ENCODE results near the gene CTNNA2.
"Not testable (repeated sequence)": the region's sequence is repeated elsewhere in the genome, so short reads cannot be mapped to it uniquely, and the experiment has no call there.

The CTNNA2 gene

DNA sequence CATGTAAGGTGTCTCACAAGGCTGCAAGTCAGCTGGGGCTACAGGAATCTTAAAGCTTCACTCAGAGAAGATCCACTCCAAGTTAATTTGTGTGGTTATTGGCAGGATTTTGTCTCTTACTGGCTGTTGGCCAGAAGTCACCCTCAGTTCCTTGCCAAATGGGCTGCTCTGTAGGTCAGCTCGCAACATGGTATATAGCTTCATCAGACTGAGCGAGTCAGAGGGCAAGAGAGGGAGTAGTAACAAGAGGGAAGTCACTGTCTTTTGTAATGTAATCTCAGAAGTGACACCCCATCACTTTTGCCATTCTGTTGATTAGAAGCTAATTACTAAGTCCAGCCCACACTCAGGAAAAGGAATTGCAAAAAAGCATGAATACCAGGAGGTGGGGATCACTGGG lies 672.2 kb downstream of the CTNNA2 start:
- DNase-seq (ENCODE audit: extremely low read depth in 1 of 2, low read depth in 1 of 2) = no peak

DNA sequence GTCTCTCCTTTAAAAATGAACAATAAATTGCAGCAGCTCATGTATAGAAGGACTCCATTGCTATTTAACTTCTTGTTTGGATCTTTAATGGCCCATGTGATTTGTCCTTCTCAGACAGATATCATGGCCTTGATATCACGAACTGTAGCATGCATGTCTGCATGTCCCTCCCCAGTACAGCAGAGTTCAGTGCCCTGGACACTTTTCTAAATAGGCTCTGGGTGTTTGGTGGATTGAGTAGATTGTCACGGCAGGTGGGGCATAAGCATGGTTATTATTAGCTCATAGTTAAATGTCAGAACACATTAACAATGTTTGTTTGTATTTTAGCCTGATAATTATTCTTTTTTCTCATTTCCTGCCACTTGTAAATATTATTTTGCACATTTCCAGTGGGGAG lies 673.4 kb downstream of the CTNNA2 start:
- DNase-seq (ENCODE audit: extremely low read depth in 1 of 2, low read depth in 1 of 2) = no peak

DNA sequence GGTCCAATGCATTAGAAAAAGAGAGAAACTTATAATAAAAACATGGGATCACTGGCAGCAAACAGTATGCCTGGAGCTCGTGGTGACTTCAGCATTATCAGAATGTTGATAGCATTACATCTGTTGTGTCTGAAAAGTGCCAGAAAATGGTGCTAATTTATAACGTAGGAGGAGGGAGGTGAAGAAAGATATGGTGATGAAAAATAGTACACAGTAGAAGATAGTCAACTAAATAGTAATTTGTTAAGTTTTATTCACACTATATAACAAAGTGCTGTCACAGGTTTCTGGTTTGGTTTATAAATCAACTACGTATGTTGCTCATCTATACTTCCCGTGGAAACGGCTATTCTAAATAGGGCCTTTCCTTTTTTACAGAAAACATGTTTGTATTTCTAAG lies 674.3 kb downstream of the CTNNA2 start:
- DNase-seq (ENCODE audit: extremely low read depth in 1 of 2, low read depth in 1 of 2) = no peak

DNA sequence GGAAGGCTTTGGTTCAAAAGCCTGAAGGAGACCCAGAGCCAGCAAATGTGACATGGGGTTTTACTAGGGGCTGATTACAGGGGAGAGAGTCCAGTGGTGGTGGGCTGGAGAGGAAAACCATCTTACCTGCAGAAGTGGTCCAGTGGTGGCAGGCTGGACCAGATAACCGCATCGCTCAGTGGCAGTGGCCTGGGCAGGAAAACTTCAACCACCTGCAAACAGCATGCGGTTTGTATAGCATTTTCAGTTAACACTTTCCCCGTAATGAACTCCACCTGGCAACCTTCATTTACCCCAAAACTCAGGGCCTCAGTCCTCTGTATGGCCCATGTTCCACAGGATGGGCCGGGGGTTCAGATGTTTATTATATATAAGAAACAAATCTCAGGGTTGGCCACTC lies 677.3 kb downstream of the CTNNA2 start:
- DNase-seq (ENCODE audit: extremely low read depth in 1 of 2, low read depth in 1 of 2) = no peak

DNA sequence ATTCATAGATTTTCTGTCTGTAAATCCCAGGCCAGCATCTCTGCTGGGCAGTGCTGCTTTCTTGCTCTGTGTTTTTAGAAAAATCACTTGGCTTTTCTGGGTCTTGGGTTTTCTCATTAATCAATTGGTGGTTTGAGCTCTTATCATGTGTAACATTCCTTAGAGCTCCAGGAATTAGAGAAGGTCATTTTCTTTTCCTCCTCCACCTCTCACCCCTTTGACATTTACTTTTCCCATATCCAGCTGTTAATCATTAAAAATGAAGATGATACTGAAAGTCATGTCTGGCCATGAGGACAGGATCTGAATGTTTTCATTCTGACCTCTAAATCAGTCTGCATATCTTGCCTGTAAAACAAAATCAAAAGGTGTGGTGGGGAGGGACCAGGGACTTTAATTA lies 680.7 kb downstream of the CTNNA2 start:
- no peak for DNase-seq (ENCODE audit: extremely low read depth in 1 of 2, low read depth in 1 of 2)

DNA sequence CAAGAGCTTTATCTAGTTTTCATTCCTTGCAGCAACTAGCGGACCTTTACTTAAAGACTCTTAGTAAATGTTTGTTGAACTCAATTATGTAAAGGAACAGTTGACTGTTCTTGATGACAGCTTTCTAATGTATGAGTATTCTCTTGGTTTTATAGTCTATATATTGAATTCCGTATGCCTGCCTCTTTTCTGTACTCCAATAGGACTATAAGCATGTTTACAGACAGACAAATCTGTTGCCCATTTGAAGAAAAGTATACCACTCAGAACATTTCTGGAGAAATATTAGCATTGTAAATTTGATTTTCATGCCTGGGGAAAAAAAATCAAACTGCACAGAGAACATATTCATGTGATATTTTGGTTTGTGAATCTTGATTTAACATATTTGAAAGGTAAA lies 682.2 kb downstream of the CTNNA2 start:
- no peak for DNase-seq (ENCODE audit: extremely low read depth in 1 of 2, low read depth in 1 of 2)

DNA sequence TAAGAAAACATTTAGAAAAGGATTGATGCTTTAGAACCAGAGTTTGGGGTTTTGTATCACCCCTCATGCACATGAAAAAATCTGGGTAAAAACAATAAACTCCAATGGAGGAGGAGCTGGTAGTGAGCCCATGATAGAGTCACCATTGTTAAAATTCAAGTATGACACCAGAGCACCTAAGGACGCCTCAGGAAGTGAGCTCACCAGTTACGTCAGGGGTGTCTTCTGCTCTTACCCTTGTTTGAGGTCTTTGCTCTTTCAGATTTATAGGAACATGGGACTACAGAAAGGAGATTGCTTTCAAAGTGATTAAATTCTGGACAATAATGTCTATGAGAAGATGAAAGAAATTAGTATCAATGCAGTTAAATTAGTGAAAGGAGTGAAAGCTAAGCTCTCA lies 685.2 kb downstream of the CTNNA2 start:
- DNase-seq (ENCODE audit: extremely low read depth in 1 of 2, low read depth in 1 of 2) = no peak

DNA sequence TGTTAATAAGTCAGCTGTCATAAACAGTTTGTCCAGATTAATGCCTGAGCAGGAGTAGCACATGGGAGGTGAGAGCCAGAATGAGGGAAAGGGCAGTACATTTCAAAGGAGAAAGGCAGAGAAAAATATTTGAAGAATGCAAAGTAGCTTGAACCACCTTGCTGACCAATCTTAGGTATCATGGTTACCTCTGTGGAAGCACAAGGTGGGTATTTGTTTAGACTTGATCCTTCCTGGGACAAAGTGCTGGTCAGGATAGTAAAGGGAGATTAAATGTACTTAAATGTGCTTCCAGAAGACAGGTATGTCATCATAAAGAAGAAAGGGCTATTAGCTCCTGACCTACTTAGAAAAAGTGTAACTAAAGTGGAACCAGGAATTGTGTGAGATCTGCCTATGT lies 686.7 kb downstream of the CTNNA2 start:
- DNase-seq (ENCODE audit: extremely low read depth in 1 of 2, low read depth in 1 of 2) = no peak

DNA sequence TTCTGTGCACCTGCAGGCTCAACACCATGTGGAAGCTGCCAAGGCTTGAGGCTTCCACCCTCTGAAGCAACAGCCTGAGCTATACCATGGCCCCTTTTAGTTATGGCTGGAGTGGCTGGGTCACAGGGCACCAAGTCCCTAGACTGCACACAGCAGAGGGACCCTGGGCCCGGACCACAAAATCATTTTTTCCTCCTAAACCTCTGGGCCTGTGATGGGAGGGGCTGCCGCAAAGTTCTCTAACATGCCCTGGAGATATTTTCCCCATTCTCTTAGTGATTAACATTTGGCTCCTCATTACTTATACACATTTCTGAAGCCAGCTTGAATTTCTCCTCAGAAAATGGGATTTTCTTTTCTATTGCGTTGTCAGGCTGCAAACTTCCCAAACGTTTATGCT lies 691.1 kb downstream of the CTNNA2 start:
- DNase-seq (ENCODE audit: extremely low read depth in 1 of 2, low read depth in 1 of 2) = not testable (repeated sequence)

DNA sequence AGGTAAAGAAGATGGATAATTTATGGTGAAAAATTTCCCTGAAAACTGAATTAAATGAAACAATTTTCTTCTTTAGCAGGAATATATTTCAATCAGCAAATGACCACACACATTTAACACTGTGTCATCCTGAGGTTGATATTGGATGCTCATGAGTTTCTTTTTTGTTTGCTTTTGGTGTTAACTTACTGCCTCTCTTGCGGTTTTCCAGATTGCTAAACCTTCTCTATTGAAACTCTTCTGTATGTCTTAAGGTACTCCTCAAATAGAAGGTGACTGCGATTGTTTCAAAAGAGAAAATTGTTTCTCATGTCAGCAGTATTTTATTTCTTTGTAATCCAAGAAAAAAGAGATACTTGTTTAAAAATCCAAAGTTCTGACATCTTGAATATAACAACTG lies 692.6 kb downstream of the CTNNA2 start:
- DNase-seq (ENCODE audit: extremely low read depth in 1 of 2, low read depth in 1 of 2) = no peak

DNA sequence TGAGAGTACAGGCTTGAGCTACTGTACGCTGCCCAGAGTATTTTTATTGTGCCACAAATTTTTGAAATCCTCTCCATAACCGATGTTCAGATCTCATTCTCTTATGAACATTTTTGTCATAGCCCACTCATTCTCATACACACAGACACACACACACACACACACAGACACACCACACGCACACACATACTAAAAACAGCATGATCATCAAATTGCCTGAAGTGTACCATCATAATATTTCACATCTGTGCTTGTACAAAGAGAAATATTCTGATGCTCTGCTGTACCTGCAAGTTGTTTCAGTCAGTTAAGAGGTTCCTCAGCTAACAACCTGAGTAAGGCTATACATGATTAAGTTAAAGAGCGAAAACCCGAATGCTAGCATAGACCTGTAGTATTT lies 696.6 kb downstream of the CTNNA2 start:
- DNase-seq (ENCODE audit: extremely low read depth in 1 of 2, low read depth in 1 of 2) = no peak

DNA sequence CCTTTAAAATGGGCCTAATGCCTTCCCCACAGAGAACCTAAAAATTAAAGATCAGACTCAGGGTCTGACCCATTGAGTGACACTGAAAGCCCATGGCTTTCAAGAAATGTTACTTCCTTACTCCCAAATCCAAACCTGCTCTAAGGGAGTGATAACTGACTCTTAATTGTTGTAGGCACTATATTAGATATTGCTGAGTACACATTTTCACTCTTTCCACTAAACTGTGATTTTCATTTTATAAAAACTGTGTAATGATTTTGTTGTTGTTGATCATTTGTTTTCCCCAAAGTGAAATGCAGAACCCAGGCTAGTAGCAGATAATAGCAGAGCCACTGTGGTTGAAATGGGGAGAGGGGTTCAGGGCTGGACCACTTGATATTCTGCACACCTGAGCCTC lies 704.6 kb downstream of the CTNNA2 start:
- no peak for DNase-seq (ENCODE audit: extremely low read depth in 1 of 2, low read depth in 1 of 2)

DNA sequence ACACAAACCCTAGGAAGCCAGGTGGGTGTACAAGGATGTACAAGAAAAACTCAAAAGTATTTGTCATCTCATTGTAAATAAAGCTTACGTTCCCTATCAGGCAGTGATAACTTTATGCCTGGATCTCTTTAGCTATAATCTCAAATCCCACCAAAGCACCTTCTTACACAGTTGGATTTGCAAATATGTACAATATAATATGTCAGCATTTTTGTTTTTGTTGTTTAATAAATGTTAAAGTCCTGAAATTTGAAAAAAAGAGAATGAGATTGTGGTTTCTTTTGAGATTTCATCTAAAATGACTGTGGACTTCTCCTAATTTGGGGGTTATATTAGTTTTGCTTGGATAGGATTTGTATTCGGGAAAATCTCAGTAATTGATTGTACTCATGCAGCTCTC lies 709.8 kb downstream of the CTNNA2 start:
- no peak for DNase-seq (ENCODE audit: extremely low read depth in 1 of 2, low read depth in 1 of 2)

DNA sequence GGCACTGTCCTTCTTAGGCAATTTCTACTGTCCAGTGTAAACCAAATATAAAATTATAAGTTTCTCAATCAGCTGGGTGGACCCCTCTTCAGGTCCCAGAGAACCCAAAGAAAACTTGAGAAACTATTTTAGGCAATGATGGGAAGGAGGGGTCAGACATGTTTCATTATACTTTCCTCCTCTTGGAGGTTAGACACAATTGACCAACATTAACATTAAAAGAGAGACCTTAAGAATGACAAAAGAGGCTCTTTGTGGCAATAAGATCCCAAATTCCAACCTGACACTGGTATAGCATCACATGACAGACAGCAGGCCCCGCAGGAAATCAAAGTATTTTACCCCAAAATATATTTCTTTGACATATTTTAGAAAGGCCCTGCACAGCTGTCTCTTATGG lies 718.6 kb downstream of the CTNNA2 start:
- no peak for DNase-seq (ENCODE audit: extremely low read depth in 1 of 2, low read depth in 1 of 2)

DNA sequence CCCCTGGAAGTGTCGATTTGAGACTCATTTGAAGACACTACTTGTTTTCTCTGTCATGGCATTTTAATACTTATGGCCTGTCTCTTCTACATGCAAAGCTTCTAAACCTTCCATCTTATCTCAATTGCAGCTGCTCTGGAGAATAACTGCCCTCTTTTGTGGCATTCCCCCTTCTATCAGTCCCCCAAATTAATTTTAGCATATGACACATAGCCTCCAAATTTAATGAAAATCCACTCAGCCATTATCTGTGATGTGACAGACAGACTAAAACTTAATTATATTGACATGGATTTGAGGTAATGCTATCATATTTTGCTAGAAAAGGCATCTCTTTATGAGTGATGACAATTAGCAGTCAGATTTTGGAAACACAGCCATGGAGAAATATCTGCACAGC lies 720.5 kb downstream of the CTNNA2 start:
- DNase-seq (ENCODE audit: extremely low read depth in 1 of 2, low read depth in 1 of 2) = no peak

DNA sequence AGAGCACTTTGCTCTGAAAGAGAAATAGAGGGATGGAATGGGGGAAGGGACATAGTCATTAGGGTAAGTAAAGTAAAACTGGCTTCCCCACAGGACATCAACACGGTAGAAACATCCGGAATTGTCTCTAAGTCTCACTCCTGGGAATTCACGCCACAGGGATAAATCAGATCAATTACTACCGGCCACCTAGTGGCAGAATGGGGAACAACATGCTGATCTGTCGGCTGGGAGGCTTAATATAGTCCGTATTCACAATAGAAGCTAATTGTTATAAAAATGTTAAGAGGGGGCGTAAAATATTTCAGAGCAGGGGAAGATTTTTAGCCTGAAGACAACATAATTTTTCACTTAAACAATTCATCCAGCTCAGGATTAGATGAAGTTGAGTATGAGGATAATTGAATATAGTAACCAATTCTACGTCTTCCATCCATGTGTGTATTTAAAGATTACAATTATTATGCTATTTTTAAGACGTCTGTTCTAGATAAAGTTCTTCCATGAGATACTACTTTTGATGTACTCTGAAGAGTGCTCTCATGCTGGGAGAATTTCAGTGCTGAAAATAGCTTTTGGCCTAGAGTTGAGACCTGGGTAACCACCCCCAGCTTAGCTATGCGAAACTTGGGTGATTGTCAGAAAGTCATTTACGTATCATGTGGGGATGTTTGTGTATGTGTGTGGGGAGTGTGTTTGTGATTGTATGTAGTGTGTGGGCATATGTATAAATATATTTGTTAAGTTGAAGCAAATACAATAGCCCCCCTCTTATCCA lies 726.0 kb downstream of the CTNNA2 start:
- no peak for DNase-seq (ENCODE audit: extremely low read depth in 1 of 2, low read depth in 1 of 2)

DNA sequence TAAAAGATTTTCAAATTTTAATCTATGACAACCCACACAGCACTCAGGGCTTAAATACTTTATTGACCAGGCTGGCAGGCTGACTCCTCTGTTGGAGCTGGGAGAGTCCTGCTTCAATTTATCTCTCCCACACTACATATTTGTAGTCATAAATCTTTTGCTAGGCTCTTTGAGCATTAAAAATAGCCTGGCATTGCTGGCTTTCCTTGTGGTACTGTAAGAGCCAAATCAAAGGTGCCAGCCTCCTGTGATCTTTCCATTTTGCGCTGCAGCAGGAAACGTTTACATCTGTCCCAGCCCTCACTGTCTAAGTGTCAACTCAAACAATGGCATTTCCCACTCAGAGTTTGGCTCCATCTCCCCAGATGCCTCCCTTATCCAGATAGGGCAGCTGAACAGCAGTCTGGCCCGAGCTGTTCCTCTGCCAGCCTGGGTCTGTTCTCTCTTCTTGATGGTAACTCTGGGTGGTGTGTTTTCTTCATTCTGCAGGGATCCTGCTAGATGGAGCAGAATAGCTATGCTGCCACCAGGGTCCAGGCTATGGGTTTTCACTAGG lies 729.6 kb downstream of the CTNNA2 start:
- DNase-seq (ENCODE audit: extremely low read depth in 1 of 2, low read depth in 1 of 2) = no peak

DNA sequence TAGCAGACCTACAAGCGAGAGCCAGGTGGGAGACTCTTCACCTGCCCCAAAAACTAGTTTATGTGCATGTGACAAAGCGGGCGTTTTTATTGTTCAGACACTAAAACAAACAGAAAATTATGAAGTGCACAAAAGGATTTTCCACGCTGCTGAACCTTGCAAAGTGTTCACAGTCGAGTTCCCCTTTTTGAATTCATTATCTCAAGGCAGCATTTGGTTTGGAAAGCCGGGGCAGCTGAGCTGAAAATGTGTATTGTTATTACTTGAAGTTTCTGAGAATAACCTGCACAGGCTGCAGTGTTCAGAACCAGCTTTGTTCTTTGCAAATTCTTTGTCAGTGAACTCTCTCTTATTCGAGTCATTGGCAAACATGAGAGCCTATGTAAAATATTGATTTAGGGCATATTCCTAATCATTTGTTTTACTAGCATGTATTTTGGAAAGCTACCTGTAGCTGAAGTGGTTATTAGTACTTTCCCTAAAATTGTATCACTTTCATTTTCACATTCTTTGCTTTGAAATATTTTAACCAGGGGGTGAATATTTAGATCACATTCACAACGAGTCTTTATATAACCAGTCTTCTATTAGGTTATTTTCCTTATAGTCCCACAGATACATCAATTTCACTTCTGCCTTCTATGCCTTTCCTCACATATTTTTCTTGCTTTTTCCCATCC lies 732.2 kb downstream of the CTNNA2 start:
- DNase-seq (ENCODE audit: extremely low read depth in 1 of 2, low read depth in 1 of 2) = no peak

DNA sequence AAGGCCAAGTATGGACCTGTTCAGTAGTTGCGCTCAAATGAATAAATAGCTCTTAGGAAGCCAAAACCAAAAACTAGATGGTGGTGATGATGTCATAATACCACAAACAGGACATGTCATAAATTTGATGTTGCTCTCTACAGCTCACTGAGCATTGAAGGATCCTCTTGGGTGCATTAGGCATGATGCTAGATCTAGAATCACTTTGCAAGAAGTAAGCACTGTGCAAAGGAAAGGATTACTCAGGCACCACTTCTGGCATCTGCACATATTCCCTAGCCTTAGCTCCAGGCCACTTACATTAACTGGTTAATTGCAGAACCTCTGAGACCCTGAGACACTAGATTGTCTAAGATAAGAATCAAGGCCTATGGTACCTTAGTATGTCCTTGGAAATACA lies 733.7 kb downstream of the CTNNA2 start:
- DNase-seq (ENCODE audit: extremely low read depth in 1 of 2, low read depth in 1 of 2) = no peak

DNA sequence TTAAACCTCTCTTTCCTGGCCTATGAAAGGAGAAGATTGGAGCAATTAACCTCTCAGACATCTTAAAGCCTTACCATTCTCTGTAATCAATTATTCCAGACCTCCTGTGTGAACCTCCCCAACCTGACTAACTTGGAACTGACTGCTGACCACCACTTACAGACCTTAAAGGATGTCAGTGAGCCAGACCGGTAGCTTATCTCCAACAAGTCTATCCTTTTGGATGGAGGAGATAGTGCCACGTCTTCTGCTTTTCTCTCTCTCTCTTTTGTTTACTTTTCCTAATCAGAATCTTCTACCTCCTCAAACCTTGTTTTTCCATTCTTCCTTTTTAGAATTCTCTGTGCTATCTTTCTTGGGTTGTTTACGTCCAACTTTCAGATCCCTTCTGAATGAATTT lies 734.5 kb downstream of the CTNNA2 start:
- DNase-seq (ENCODE audit: extremely low read depth in 1 of 2, low read depth in 1 of 2) = no peak

DNA sequence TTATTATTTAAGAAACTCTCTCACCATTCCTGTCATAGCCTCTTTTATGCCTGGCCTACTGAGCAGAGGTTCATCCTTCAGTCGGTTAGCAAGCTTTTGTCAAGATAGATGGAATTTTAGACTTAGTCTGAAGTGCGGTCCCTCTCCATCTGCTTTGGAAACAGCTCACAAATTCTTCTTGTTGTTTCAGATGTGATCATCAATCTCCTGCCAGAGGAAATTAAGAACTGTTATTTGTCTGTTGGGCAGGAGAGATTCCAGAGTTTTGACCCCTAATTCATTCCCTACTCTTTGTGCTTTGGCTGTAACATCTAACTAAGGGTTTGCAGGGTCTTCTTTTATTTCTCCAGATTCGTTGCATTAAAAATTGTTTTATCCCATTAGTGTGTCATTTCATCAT lies 735.3 kb downstream of the CTNNA2 start:
- DNase-seq (ENCODE audit: extremely low read depth in 1 of 2, low read depth in 1 of 2) = no peak

DNA sequence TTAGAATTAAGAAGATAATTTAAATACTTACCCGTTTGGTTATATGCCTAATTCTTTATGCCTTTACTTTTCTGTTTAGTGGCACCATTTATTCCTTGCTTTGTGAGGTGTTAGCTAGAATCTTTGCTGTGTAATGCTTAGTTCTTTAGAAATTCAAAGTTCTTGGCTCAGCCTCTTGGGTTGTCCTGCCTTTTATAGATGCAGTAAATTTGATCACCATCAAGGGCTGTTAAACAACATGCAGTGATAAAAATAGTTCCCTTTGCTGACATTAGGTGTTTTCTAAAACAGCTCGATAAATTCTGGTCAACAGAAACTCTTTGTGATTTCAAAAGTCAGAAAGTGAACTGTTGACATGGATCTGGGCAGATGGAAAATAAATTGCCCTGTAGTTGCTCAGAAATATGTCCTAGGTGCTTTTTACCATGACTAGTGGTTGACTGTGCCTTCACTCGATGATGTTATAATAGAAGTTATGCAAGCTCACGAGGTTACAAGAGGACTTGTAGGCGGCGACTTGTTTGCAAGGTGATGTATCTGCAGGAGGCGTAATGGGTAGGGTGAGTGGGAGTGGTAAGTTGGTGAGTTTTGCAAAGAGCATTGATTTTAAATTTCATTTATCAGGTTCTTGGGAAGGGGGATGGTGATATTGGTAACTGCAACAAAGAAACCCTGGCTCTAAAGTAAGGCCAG lies 739.6 kb downstream of the CTNNA2 start:
- DNase-seq (ENCODE audit: extremely low read depth in 1 of 2, low read depth in 1 of 2) = no peak
